LNCAP (cell line): Measurements from ENCODE around the gene HRH2.

Experiments
- CTCF ChIP-seq: fragments of 450-650 bp; IDR thresholded peaks from 2 replicates; pipeline ENCODE4 v1.5.1; 2017; ENCODE audit warnings: mild to moderate bottlenecking

Gene HRH2

GRCh38 chr5:175712681-175713085 lies 54.8 kb downstream of the HRH2 start:
- TF ChIP-seq CTCF, result no peak

GRCh38 chr5:175713930-175714329 lies 56.1 kb downstream of the HRH2 start:
- TF ChIP-seq CTCF, result no peak

- no peak for TF ChIP-seq CTCF
Observed at GRCh38 chr5:175714479-175715085, 56.7 kb downstream of the HRH2 start.

- TF ChIP-seq CTCF, result no peak
Observed at GRCh38 chr5:175715627-175716522, 58.0 kb downstream of the HRH2 start.

GRCh38 chr5:175717837-175718236 lies 60.0 kb downstream of the HRH2 start:
- TF ChIP-seq CTCF, result no peak

- TF ChIP-seq CTCF, result peak; percentile 79
Observed at GRCh38 chr5:175718401-175719108, 60.7 kb downstream of the HRH2 start.

- no peak for TF ChIP-seq CTCF
Observed at GRCh38 chr5:175724314-175725275, 66.7 kb downstream of the HRH2 start.
